Measurements from ENCODE around the gene RFTN1.

The RFTN1 gene

GRCh38 chr3:16400106-16400931 is 113.2 kb downstream of the RFTN1 start:
- no peak for DNase-seq

GRCh38 chr3:16399473-16399872 is 114.0 kb downstream of the RFTN1 start:
- DNase-seq = no peak

GRCh38 chr3:16398648-16399047 is 114.9 kb downstream of the RFTN1 start:
- no peak for DNase-seq

- no peak for DNase-seq
Measured at GRCh38 chr3:16396202-16396601, 117.3 kb downstream of the RFTN1 start.

- DNase-seq = no peak
Measured at GRCh38 chr3:16395212-16395611, 118.3 kb downstream of the RFTN1 start.

- DNase-seq = no peak
Measured at GRCh38 chr3:16394639-16395038, 118.9 kb downstream of the RFTN1 start.

GRCh38 chr3:16392717-16393116 is 120.8 kb downstream of the RFTN1 start:
- DNase-seq = no peak

- no peak for DNase-seq
Measured at GRCh38 chr3:16392065-16392464, 121.4 kb downstream of the RFTN1 start.

GRCh38 chr3:16390581-16390980 is 122.9 kb downstream of the RFTN1 start:
- DNase-seq = no peak

- DNase-seq = no peak
Measured at GRCh38 chr3:16388850-16389441, 124.6 kb downstream of the RFTN1 start.

- DNase-seq = no peak
Measured at GRCh38 chr3:16386561-16386960, 126.9 kb downstream of the RFTN1 start.

- DNase-seq = no peak
Measured at GRCh38 chr3:16385151-16385550, 128.3 kb downstream of the RFTN1 start.

- DNase-seq = no peak
Measured at GRCh38 chr3:16383864-16384263, 129.6 kb downstream of the RFTN1 start.

- DNase-seq = no peak
Measured at GRCh38 chr3:16382845-16383244, 130.7 kb downstream of the RFTN1 start.

GRCh38 chr3:16381426-16381825 is 132.1 kb downstream of the RFTN1 start:
- no peak for DNase-seq

- no peak for DNase-seq
Measured at GRCh38 chr3:16380421-16380820, 133.1 kb downstream of the RFTN1 start.

- DNase-seq = no peak
Measured at GRCh38 chr3:16379838-16380237, 133.7 kb downstream of the RFTN1 start.

- DNase-seq = no peak
Measured at GRCh38 chr3:16378920-16379319, 134.6 kb downstream of the RFTN1 start.

GRCh38 chr3:16378415-16378814 is 135.1 kb downstream of the RFTN1 start:
- no peak for DNase-seq

- DNase-seq = no peak
Measured at GRCh38 chr3:16377847-16378302, 135.6 kb downstream of the RFTN1 start.

- DNase-seq = no peak
Measured at GRCh38 chr3:16377196-16377595, 136.3 kb downstream of the RFTN1 start.

GRCh38 chr3:16375891-16376290 is 137.6 kb downstream of the RFTN1 start:
- no peak for DNase-seq

GRCh38 chr3:16374935-16375245 is 138.6 kb downstream of the RFTN1 start:
- no peak for DNase-seq

- no peak for DNase-seq
Measured at GRCh38 chr3:16374047-16374934, 139.2 kb downstream of the RFTN1 start.
